ENCODE measurements around the gene SPTBN2.
A peak's percentile ranks its signal among the peaks of the same experiment; 100 is the strongest.
"Not testable (repeated sequence)": the region's sequence is repeated elsewhere in the genome, so short reads cannot be mapped to it uniquely, and the experiment has no call there.

Gene SPTBN2

DNA sequence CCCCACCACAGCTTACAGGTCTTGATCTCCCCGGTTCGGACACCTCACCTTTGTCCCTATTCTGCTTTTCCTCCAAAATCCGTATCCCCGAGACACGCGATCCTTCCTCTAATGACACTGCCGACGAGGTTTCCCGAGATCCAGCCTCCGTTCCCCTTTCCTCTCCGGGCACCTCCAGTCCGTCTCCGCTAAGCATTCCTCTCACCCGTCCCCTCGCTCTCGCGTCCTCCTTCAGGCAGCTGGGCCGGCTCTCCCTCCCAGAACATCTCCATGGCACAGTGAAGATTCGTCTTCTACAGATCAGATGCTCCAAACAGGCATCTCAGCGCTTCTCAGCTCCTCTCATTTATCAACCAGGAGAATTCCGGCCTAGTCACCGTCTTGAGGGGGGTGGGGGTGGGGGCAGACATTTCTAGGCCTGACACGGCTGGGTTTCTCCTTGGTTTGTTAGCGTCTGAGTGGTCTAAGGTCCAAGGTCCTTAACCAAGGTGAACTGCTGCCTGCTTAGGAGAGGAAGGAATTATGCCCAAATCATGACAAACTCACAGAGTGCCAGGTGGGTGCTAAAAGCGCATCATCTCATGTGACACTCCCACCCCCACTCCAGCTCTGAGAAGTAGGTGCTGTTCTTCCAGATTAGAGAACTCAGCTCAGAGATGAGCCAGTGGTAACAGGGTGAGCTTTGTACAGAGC lies at the start of gene SPTBN2:
Gene SPTBN2 (minus strand): TSS at position 524 of the 693 bp plus-strand sequence. CDS start 7,976 bp downstream, outside the sequence.
- no peak for DNase-seq

DNA sequence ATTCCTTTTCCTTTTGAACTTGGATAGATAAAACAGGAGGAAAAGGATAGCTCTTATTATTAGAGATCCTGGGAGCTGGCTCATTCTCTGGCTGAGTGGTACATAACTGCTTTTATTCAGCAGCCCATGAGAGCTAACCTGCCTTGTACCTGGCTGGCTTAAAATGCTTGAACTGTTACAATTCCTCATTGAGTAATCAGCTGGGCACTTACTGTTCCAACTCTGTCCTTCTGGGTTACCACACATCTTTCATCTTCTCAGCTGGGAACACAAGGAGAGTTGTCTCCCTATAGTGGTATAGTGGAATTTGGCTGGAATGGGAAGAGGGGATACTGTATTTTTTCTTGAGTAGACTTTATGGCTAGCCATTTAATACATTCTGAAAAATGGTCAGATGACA lies 39.8 kb upstream of the SPTBN2 start:
- no peak for DNase-seq

DNA sequence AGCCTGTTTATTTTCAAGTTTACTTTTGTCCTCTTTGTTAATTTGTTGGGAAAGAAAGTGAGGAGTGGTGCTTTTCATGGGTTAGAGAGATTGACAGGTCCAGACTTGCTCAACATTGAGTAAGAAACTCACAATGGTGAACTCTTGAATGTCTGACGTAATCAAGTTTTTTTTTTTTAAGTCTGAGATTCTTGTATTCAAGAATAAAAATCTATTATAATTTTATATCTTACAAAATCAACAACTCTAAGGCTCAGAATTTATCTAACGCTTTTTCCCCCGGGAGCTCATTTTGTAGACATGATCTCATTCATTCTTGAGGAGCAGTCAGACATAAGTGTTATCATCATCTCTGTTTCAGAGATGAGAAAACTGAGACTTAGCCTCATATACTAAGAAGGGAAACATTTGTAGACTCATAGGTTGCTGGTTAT lies 39.1 kb upstream of the SPTBN2 start:
- no peak for DNase-seq

DNA sequence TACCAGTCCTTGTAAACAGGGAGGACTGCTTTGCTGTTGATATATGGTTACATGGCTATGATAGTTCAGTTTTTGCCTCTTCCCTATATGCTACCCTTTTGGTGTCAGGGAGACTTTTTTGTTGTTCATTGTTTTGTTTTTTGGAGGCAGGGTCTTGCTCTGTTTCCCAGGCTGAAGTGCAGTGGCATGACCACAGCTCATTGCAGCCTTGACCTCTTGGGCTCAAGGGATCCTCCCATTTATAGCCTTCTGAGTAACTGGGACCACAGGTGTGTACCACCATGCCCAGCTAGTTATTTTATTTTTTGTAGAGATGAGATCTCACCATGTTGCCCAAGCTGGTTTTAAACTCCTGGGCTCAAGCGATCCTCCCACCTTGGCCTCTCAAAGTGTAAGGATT lies 38.6 kb upstream of the SPTBN2 start:
- no peak for DNase-seq

DNA sequence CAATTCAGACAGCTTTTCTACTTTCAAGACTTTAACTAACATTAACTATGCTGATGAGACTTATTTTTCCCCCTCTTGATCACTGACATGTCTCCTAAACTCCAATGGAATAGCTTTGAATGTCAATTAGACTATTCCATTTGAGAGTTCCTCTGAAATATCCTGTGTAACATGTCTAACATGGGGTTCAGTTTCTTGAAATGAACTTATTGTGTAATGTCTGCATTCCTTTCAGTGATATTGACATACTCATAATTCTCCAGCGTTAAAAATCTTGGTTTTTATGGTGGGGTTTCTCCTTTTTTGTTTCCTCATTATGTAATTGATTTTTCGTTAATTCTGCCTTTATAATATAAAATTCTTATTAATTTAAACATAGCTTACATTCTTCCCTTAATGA lies 37.7 kb upstream of the SPTBN2 start:
- DNase-seq = no peak

DNA sequence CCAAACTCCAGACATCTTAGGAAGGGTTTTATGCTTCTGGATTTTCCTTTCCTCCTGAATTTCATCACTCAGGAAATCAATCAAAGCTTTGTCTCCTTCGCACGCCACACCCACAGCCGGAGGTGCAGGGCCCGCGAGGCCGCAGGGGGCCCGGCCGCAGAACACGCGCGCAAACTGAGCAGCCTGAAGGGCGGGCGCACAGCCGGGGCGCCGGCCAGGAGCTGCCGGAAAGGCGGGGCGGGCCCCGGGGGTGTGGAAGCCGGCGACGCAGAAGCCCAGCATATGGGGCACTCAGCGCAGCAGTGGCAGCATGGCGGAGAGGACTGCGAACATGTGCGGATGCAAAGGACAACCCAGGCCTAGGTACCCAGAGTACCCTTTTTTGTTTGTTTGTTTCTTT lies 33.1 kb upstream of the SPTBN2 start:
- no peak for DNase-seq

DNA sequence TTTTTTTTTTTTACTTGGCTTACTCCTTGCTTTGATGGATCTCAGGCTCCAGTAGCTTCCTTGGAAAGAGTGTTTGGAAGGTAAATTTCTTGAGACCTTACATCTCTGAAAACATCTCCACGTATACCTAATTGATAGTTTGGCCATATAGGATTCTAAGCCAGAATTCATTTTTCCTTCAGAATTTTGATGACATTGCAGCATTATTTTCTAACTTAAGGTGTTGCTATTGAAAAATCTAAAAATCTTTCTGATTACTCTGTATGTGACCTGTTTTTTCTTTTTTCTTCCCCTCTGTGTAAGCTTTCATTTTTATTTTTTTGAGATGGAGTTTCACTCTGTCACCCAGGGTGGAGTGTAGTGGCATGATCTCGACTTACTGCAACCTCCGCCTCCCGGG lies 23.1 kb upstream of the SPTBN2 start:
- DNase-seq = no peak

DNA sequence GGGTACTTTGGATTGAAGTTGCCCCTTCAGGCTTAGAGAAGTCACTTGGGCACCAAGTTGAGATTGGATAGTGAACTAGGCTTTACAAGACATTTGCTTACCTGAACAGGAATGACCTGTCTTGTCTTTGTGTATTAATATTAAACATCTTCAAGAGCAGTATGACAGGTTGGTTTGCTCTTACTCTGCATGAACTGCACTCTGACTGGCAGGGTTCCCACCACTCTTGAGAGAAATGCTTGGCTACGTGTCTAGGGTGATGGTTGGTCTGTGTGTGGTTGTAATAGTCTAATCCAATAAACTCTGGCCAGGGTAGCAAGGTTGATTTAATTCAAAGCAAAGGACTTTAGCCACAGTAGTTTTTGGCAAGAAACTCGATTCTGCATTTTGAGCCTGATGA lies 20.1 kb upstream of the SPTBN2 start:
- no peak for DNase-seq

DNA sequence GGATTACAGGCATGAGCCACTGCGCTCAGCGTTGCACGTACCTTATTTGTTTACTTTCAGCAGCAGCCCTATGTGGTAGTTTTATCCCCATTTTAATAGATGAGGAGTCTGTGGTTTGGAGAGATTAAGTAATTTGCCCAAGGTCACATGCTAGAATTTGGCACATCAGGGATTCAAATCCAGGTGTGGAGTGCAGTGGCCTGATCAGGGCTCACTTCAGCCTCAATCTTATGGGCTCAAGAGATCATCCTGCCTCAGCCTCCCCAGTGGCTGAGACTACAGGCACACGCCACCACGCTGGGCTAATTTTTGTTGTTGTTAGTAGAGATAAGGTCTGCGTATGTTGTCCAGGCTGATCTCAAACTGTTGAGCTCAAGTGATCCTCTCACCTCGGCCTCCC lies 18.5 kb upstream of the SPTBN2 start:
- no peak for DNase-seq

DNA sequence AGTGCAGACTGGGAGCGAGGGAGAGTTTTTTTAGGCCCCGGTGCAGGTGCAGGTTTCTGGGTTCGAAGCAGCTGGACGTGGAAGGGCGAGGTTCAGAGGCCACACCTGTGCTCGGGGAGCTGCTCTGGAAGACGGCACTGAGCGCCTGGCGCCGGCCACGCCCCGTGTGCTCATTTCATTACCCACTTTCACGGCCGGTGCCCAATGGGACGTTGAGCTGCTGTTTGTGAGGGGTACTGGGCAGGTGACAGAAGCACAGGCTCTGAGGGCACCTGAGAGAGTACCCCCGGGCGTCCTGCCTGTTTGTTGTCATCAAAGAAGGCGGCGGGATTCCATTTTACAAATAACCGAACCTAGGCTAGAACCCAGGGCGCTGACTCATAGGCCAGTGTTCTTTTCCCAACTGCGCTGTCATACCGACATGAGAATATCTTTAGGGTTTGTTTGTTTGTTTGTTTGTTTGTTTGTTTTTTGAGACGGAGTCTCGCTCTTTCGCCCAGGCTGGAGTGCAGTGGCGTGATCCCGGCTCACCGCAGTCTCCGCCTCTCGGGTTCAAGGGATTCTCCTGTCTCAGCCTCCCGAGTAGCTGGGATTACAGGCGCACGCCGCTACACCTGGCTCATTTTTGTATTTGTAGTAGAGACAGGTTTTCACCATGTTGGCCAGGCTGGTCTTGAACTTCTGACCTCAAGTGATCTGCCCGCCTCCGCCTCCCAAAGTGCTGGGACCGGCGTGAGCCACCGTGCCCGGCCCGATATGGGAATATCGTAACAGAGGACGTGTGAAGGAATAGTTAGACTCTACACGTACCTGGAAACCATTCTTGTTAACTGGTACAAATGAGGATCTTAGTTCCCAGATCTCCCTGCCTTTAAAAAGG lies 16.6 kb upstream of the SPTBN2 start:
- DNase-seq = peak; percentile 55

DNA sequence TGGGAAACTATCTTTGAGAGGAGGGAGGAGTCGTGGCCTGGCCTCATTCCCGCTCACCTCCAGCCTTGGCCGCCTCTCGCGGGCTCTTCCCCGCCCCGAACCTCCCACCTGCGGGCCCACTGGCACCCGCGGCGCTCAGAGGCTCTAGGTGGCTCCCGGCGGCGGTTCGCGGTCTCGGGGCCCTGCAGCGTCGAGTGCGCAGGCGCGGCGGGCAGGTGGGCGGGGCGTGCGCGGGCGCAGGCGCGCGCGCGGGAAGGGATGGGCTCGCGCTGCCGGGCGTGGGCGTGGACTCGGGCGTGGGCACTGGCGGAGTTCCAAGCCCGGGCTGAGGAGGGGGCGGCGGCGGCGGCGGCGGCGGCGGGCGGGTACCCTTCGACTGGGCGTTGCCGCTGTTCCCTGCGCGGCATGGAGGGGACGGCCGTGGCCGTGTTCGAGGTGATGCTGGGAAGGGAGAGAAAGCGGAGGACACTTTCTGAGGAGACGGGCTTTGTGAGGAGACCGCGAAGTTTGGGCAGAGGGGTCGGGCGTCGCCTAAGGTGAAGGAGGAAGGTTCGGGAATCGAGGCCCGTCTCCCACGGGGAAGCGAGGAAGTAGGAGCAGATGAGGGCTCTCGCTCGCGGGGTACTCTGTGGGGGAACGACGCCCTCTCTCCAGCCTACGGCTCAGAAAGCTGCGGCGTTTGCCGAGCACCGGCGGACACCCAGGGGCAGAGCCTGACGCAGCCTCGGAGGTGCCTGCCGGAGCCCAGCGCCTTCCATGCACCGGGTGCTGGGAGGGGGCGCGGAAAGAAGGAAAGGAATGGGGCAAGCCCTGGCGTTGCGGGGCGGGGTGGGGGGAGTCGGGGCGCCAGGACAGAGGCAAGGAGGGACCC lies 15.7 kb upstream of the SPTBN2 start:
- peak; percentile 90 for DNase-seq

DNA sequence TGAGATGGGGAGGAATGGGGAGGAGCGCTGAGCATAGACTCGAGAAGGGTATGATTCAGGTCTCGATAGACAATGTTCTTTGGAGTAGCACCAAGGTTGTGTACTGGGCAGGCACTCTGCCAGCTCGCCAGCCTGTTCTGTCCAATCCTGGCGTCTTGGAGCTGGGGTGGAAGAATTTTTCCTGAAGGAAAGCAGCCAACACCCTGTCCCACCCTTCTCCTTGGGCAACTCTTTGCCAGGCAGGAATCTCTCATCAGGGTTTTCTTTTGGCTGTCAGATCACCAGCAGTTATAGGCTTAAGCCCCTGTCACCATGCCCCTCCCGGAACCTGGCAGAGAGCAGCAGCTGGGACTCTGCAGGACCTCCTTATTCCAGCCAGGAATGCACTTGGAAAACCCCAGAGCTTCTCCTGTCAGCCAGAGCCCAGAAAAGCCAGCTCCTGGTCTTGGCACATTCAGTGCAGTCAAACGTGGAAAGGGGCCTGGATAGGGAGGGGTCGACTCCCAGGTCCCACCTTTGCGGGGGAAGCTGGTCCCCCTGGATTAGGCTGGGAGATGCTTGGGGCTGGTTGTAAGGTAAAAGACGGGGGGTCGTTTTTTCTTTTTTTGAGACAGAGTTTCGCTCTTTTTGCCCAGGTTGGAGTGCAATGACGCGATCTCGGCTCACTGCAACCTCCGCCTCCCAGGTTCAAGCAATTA lies 14.4 kb upstream of the SPTBN2 start:
- DNase-seq = no peak

DNA sequence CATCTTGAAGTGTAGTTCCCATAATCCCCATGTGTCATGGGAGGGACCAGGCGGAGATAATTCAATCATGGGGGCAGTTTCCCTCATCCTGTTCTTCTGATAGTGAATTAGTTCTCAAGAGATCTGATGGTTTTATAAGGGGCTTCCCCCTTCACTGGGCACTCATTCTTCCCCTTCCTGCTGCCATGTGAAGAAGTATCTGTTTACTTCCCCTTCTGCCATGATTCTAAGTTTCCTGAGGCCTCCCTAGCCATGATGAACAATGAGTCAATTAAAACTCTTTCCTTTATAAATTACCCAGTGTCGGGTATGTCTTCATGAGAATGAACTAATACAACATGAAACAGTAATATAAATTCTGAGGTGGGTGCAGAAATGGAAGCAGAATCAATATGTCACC lies 12.1 kb upstream of the SPTBN2 start:
- no peak for DNase-seq

DNA sequence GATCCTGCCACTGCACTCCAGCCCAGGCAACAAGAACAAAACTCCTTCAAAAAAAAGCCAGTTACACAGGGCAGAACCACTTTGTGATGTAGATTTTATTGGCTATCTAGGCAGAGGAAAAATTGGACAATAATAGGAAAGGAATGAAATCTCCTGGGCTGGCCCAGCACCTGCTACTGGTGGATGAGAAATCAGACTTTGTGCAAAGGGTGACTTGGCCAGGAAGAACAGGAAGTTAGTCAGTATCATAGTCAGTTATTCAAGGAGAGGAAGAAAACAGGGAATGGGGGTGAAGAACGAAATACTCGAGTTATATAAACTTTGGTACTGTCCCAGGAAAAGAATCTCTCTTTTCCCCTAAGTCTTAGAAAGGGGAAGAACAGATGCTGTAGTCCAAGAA lies 11.0 kb upstream of the SPTBN2 start:
- DNase-seq = no peak

DNA sequence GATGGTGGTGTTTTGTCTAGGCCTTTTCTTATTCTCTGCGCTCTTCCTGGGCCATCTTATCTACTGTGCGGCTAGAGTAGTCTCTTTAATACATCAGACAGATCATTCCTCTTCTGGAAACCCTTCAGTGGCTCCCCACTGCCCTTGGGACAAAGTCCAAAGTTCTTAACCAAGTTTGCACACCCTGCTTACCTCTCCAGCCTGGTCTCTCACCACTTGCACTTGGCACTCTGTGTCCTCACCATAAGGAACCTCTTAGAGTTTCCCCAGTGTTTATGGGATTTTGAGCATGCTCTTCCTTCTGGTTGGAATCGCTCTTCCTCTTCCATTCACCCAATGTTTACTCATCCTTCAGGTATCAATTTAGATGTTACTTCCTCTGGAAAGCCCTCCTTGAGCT lies 5.2 kb upstream of the SPTBN2 start:
- DNase-seq = no peak

DNA sequence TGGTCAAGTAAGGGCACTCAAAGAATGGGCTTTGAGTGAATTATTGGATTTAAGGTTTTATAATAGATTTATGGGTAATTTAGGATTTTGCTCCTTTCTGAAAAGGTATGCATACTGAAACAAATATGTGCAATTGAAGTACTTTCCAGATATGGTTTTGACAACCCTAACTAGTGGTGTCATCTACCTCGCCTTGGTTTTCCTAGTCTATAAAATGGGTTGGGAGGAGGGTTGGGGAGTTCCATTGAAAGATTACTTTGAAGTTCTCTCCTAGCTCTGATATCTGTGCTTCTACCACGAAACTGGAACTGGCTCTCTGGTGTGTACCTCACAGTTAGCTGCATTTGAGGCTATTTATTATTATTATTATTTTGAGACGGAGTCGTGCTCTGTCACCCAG lies 431 bp upstream of the SPTBN2 start:
- DNase-seq = no peak

DNA sequence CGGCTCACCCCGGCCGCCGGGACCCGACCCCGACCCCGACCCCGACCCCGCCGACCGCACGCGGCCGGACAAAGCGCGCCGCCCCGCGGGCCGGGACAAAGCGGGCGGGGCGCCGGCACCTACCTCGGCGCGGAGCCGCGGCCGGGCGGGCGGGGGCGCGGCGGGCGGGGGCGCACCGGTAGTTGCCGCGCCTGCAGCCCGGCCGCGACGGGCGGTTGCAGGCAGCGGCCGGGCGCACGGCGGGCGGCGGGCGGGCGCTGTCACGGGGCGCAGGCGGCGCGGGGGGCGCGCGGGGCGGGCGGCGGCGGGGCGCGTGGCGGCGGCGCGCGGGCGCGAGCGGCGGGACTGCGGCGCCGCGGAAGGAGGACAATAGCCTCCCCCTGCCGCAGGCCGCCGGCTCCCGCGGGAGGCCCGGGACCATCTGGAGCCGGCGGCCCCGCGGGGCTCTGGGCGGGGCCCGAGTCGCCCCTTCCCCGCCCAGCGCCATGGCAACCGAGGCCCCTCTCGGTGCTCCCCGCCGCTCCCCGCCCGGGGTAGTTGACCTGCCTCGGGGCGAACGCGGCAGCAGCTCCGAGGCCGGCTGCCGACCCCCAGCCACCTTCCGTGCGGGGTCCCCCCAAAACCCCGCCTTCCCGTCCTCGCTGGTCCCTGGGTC lies 851 bp downstream of the SPTBN2 start:
- DNase-seq = no peak

DNA sequence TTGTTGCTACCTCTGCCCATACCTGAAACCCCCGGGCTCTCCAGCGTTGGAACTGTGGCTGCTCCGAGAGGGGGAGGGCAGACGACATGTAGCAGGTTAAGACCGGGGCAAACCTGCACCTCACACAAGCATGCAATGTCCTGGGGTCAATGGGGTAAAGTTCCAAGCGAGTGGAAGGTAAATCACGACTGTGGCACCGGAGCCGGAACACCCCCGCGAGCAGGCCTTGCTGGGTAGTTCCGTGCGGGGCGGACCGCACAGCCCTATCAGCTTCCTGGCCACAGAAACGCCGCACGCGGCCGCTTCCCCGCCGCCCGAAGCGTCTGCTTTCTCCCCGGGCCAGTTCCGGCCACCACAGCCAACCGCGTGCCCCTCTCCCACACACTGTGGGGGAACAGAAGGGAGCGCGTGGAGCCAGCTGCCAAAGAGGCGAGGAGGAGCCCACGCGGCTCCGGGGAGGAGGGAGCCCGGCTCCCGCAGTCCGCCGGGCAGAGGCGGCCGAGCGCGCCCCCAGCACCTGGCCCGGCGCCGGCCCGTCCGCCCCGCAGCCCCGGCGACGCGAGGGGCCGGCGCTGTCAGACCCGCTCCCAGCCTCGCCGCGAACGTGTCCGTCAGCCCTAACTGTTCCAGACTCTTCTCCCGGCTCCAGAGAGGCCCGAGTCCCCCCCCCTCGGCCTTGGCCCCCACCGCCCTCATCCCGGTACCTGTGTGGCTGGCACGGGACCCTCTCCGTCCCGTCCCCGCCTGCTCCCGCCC lies 1.6 kb downstream of the SPTBN2 start:
- peak; percentile 8 for DNase-seq

DNA sequence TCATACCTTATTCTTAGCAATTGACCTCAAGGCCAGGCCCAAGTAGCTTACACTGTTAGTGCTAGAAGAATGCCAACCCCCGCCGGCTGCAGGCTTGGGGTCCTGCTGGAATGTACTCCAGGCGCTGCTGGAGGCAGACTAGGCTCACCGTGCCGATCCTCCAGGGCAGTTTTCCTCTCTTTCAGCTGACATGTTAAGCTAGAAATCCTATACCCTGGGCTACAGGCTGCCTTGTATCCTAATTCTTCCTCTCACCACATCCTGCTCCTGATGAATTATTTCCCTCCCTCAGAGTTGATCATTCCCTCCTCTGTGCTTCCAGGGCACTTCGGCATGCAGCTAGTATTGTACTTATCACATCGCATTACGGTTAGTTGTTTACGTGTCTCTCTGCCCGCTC lies 3.4 kb downstream of the SPTBN2 start:
- no peak for DNase-seq

DNA sequence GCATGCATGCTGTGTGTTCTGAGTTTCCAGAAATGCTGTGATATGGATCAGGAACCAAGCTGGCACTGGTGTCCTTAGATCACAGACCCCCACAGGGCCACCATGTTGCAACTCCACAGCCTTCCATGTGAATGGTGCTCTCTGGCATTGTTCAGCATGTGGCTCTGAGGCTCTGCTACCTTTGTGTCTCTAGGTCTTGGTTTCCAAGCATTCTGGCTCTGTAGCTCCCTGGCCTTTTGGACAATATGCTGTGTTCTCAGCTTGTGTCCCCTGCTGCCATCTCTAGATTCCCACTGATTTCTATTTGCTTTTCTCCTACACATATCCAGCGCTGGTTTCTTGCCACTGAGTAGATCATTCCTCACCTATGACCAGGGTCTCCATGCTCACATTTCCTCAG lies 3.9 kb downstream of the SPTBN2 start:
- no peak for DNase-seq

DNA sequence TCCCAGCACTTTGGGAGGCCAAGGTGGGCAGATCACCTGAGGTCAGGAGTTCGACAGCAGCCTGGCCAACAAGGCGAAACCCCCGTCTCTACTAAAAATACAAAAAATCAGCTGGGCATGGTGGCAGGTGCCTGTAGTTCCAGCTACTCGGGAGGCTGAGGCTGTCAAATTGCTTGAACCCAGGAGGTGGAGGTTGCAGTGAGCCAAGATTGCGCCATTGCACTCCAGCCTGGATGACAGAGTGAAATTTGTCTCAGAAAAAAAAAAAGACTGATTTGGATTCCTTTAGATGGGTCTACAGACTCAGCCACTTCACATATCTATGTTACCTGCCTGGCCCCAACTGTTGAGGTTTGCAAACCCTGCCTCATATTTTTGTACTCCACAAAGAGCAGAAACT lies 4.8 kb downstream of the SPTBN2 start:
- DNase-seq = not testable (repeated sequence)
